ENCODE data around the gene HIVEP3. TPM values are rescaled to one million over a fixed set of nuclear protein-coding genes. Genes with fewer than 3 reads are reported as not detected.

Gene HIVEP3
- total RNA-seq, 8 experiments from 2014 or later = 3.1 to 8.0 (median 4.6) TPM

DNA sequence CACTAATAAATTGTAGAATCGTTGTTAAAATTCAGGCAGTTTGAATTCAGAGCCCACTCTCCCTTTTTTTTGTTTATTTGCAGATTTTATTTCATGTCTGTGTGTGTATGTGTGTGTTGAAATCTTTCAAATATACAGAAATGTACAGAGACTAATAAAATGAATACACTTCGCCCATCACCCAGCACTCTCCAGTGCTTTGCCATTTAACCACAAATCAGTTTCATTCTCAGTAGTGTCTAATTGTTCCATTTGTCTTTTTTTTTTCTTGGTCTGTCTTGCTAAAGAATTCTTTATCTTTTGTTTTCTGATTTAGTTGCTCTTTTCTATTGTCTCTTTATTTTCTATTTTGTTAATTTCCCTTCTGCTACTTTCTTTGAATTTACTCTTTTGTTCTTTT, 99.7 kb downstream of the HIVEP3 start:
- Histone ChIP-seq H3K4me1 (replicated peaks in 1 of 2) (peaks cover 11 to 15% of the 10 kb centered on the region in 2 donors), H3K4me3 (no peak overlapping the region), H3K27ac (no peak overlapping the region)
- 41 to 100% (median 90%) methylated on average over 1 to 2 of the region's 2 CpGs for WGBS, 10 experiments
- no peak for ATAC-seq (replicated peaks in 6 of 8)
- in situ Hi-C loops (cut with MboI; ENCODE audit: low pct_unique_long_range_greater_than_20kb in 2 of 9, low sequenced_read_pairs in 9 of 9, unreplicated experiment in 9 of 9) = no loop called here

DNA sequence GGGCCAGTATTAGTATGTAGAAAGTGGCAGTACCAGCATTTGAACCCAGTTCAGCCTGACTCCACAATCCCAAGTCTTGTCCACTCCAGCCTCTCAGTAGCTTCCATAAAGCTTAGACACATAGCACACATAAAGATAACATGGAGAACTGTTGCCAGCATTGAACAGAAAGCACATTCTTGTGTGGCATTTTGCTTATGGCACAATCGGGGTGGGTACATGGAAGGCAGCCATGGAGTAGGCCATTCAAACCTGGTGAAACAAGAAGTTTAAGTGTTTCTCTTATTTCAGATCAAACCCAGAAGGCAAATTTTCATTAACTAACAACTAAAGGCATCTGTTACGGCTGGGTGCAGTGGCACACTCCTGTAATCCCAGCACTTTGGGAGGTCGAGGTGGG, 102.7 kb downstream of the HIVEP3 start:
- 20 to 100% (median 67%) methylated on average over 1 to 3 of the region's 3 CpGs; no CpG with 5 or more reads in 3 of the 10 experiments for WGBS, 10 experiments
- H3K4me3 ChIP-seq = no peak overlapping the region
- in situ Hi-C loops (cut with MboI; ENCODE audit: low pct_unique_long_range_greater_than_20kb in 2 of 9, low sequenced_read_pairs in 9 of 9, unreplicated experiment in 9 of 9) = no loop called here
- no peak overlapping the region for H3K27ac ChIP-seq
- H3K4me1 ChIP-seq (replicated peaks in 1 of 2) = no peaks in the 10 kb centered on the region
- no peak for ATAC-seq (replicated peaks in 6 of 8)

DNA sequence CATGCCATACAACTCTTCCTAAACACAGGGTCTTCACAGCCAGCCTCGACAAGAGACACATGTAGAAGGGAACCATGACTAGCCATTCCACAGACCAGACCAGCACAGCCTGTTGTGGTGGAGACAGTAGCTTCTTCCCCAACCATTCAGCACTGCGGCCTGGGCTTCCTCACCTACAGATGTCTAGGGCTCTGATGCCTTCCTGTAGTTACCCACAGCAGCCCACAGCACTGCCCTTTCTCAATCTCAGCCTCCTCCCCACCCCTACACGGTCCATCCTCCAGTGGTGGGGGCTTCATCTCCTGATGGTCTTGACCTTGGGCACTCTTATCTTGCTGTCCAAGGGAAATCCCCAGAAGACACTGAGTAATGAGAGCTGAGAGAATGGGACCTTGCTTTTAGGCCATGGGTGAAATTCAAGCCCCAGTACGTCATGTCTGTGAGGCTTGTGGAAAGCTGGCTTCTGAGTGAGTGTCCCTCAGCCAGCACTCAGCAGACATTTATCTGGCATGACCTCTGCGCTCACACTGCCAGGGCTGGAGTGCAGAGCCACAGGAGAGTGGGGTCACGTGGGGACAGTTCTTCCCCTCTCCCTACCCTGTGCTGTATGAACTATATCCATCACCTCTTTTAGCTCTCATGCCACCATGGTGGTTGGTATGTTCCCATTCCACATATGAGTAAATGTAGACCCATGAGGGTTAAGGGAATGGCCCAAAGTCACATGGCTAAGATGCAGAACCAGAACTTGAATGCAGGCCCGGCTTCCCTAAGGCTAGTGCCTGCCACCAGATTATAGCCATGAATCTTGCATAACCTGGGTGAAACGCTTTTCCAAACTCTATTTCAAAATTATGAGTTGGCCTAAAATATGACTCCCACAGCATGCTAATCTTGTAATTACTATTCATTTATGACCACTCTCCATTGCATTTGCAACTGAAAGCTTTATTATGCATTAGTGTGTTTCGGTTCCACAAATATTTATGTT, 104.7 kb downstream of the HIVEP3 start:
- ATAC-seq (replicated peaks in 6 of 8) = peak in 2 of 8 experiments; percentile 57 to 59
- no peak overlapping the region for H3K27ac ChIP-seq
- peaks cover 0 to 7% of the 10 kb centered on the region in 2 donors for H3K4me1 ChIP-seq (replicated peaks in 1 of 2)
- 0 to 100% (median 90%) methylated on average over 1 to 8 of the region's 9 CpGs; no CpG with 5 or more reads in 2 of the 10 experiments for WGBS, 10 experiments
- no peak overlapping the region for H3K4me3 ChIP-seq
- in situ Hi-C loops (cut with MboI; ENCODE audit: low pct_unique_long_range_greater_than_20kb in 2 of 9, low sequenced_read_pairs in 9 of 9, unreplicated experiment in 9 of 9) = no loop called here

DNA sequence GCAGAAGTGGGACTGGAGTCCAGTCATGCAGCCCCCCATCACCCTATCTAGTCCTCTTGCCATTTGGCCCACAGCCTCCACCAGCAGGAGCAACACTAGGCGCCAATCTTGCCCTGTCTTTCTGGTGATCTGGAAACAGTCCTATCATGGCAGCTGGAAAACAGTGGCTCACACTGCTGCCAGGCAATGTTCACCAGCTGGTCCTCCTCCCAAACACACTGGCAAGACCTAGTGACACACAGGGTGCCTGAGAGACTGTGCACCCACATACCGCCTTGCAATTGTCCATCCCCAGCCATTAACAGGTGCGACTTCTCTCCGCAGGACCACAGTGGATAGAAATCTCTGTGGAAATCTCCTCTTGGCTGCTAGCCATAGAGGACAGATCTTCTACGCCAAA, 105.5 kb downstream of the HIVEP3 start:
- Histone ChIP-seq H3K4me1 (replicated peaks in 1 of 2) (peaks cover 0 to 7% of the 10 kb centered on the region in 2 donors), H3K27ac (no peak overlapping the region), H3K4me3 (no peak overlapping the region)
- in situ Hi-C loops (cut with MboI; ENCODE audit: low pct_unique_long_range_greater_than_20kb in 2 of 9, low sequenced_read_pairs in 9 of 9, unreplicated experiment in 9 of 9) = no loop called here
- no peak for ATAC-seq (replicated peaks in 6 of 8)
- 50 to 100% (median 100%) methylated on average over 1 to 4 of the region's 5 CpGs; no CpG with 5 or more reads in 1 of the 10 experiments for WGBS, 10 experiments

DNA sequence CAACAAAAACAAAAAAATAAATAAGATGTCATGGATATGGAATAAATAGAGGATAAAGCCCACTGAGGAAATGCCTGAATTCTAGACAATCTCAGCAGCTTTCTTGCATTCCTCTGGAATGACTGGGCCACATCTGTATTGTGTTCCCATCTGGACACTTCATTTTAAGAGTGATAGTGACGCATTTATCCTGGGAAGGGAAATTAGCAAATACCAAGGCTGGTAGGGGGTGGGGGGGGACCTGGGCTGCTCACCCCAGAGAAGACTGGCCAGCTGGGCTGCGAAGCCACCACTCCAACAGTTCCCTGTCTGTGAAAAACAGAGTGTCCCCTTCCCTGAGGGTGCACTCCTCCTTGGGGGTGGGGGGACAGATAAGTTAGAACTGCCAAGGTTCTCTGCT, 106.3 kb downstream of the HIVEP3 start:
- in situ Hi-C loops (cut with MboI; ENCODE audit: low pct_unique_long_range_greater_than_20kb in 2 of 9, low sequenced_read_pairs in 9 of 9, unreplicated experiment in 9 of 9) = no loop called here
- Histone ChIP-seq H3K4me1 (replicated peaks in 1 of 2) (peaks cover 0 to 7% of the 10 kb centered on the region in 2 donors), H3K4me3 (no peak overlapping the region), H3K27ac (no peak overlapping the region)
- ATAC-seq (replicated peaks in 6 of 8) = peak in 2 of 8 experiments; percentile 67 to 70
- WGBS, 10 experiments = 0 to 100% (median 100%) methylated on average over 1 to 2 of the region's 2 CpGs; no CpG with 5 or more reads in 6 of the 10 experiments

DNA sequence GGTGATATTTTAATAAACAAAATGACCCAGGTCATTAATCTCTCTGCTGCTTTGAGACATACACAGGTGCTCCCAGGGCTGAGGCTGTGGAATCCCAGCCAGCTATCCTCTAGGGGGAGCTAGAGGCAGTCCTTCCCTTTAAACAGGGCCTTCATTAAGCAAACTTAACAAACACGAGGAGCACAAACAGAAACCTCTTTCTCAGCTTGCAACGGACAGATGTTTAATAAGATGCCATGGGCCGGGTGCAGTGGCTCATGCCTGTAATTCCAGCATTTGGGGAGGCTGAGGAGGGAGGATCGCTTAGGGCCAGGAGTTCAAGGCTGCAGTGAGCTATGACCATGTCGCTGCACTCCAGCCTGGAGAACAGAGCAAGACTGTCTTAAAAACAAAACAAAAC, 106.7 kb downstream of the HIVEP3 start:
- ATAC-seq (replicated peaks in 6 of 8) = peak; percentile 60 to 83 (median 72)
- WGBS, 10 experiments = 0 to 100% (median 42%) methylated on average over 1 to 5 of the region's 5 CpGs
- Histone ChIP-seq H3K4me3 (no peak overlapping the region), H3K27ac (no peak overlapping the region), H3K4me1 (replicated peaks in 1 of 2) (peaks cover 3 to 7% of the 10 kb centered on the region in 2 donors)
- in situ Hi-C loops (cut with MboI; ENCODE audit: low pct_unique_long_range_greater_than_20kb in 2 of 9, low sequenced_read_pairs in 9 of 9, unreplicated experiment in 9 of 9) = no loop called here

DNA sequence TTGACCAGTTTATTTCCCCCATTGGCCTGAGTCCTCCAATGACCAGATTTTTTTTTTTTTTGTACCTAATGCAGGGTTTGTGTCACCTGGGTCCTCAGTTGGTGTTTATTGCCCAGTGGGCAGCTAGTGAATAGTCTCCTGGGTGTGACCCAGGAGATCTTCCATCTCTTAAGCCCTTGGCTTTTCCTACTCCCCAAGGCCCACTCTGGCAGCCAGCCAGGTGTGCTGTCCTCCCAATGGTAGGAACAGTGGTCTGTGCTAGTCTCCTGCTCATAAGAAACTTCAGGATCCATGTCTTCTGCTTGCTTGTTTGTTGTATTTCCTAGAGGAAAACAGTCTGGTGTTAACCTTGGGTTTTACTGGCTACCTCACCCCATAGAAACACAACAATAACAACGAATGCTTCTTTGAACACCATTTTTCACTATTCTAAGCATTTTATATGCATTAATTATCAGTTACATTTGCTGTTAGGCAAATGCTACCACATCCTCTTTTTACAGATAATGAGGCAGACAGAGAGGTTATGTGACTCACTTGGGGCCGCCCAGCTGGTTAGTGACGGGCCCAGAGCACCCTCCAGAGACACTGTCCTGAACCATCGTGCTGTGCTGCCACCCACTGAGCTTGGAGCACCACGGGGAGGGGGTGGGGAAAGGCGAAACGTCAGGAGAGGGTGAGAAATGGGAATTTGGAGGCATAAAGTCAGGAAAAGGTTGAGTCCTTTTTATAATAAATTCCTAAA, 107.5 kb downstream of the HIVEP3 start:
- Histone ChIP-seq H3K27ac (no peak overlapping the region), H3K4me1 (replicated peaks in 1 of 2) (peaks cover 7 to 10% of the 10 kb centered on the region in 2 donors), H3K4me3 (no peak overlapping the region)
- no peak for ATAC-seq (replicated peaks in 6 of 8)
- 28 to 53% (median 49%) methylated on average over 2 to 7 of the region's 7 CpGs; no CpG with 5 or more reads in 3 of the 10 experiments for WGBS, 10 experiments
- in situ Hi-C loops (cut with MboI; ENCODE audit: low pct_unique_long_range_greater_than_20kb in 2 of 9, low sequenced_read_pairs in 9 of 9, unreplicated experiment in 9 of 9) = no loop called here

DNA sequence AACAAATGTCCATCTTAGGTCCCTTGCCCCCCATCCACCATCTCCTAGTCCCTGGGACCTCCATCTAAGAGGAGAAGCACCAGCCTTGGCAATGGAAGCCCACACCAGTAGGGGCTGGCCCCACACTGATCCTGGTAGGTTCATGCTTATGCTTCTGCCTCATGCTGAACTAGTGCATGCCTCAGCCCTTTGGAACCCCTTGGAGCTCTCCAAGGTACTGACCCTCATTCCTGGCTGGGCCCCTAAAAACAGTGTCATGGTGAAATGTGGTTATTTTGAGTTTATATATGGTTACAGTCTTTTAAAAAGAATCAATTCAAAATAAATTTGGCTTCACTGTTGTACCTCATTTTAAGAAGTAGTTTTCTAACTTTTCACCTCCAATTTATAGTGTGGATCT, 108.3 kb downstream of the HIVEP3 start:
- in situ Hi-C loops (cut with MboI; ENCODE audit: low pct_unique_long_range_greater_than_20kb in 2 of 9, low sequenced_read_pairs in 9 of 9, unreplicated experiment in 9 of 9) = no loop called here
- H3K4me1 ChIP-seq (replicated peaks in 1 of 2) = peaks cover 7 to 10% of the 10 kb centered on the region in 2 donors
- no peak overlapping the region for H3K4me3 ChIP-seq
- H3K27ac ChIP-seq = no peak overlapping the region
- peak in 4 of 8 experiments; percentile 27 to 57 (median 34) for ATAC-seq (replicated peaks in 6 of 8)

DNA sequence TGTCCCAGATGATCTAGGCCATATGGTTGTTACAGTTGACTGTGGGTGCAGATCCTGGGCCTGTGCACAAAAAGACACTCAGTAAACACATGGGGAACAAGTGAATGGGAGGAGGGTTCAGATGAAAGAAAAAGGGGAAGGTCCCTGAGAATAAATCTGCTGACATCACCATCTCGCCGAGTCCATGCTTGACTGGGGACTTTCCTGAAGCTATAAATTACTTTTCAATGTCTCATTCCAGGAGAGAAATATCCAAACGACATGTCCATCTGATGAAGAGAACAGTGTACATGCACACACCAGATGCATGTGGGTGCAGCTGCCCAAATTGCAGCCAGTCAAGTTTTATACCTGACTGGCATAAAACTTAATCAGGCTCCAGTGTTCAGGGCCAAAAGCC, 109.0 kb downstream of the HIVEP3 start:
- Histone ChIP-seq H3K27ac (no peak overlapping the region), H3K4me1 (replicated peaks in 1 of 2) (peaks cover 7 to 10% of the 10 kb centered on the region in 2 donors), H3K4me3 (no peak overlapping the region)
- ATAC-seq (replicated peaks in 6 of 8) = peak in 3 of 8 experiments; percentile 54 to 65 (median 60)
- in situ Hi-C loops (cut with MboI; ENCODE audit: low pct_unique_long_range_greater_than_20kb in 2 of 9, low sequenced_read_pairs in 9 of 9, unreplicated experiment in 9 of 9) = no loop called here
- 0 to 73% (median 50%) methylated on average over 1 to 3 of the region's 3 CpGs; no CpG with 5 or more reads in 3 of the 10 experiments for WGBS, 10 experiments

DNA sequence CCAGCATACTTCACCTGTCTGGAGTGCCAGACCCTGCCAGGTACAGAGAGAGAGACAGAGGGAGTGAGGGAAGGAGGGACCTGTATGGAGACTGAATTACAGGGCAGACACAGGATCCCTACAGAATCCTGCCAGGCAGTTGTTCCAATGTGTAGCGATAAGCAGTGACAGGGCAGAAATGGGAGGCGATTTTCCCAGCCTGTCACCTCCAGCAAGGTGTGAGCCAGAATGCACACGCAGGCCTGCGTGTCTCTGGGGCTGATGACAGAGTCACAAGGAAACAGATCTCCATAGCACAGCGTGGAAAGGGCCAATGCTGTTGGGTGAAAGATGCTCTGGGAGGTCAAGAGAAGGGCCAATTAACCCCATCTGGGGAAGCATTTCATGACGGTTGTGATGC, 111.3 kb downstream of the HIVEP3 start:
- ATAC-seq (replicated peaks in 6 of 8) = peak in 2 of 8 experiments; percentile 23 to 49
- H3K4me1 ChIP-seq (replicated peaks in 1 of 2) = peaks cover 7 to 10% of the 10 kb centered on the region in 2 donors
- WGBS, 10 experiments = 50 to 100% (median 69%) methylated on average over 1 to 6 of the region's 6 CpGs; no CpG with 5 or more reads in 4 of the 10 experiments
- in situ Hi-C loops (cut with MboI; ENCODE audit: low pct_unique_long_range_greater_than_20kb in 2 of 9, low sequenced_read_pairs in 9 of 9, unreplicated experiment in 9 of 9) = no loop called here
- H3K4me3 ChIP-seq = no peak overlapping the region
- H3K27ac ChIP-seq = no peak overlapping the region

DNA sequence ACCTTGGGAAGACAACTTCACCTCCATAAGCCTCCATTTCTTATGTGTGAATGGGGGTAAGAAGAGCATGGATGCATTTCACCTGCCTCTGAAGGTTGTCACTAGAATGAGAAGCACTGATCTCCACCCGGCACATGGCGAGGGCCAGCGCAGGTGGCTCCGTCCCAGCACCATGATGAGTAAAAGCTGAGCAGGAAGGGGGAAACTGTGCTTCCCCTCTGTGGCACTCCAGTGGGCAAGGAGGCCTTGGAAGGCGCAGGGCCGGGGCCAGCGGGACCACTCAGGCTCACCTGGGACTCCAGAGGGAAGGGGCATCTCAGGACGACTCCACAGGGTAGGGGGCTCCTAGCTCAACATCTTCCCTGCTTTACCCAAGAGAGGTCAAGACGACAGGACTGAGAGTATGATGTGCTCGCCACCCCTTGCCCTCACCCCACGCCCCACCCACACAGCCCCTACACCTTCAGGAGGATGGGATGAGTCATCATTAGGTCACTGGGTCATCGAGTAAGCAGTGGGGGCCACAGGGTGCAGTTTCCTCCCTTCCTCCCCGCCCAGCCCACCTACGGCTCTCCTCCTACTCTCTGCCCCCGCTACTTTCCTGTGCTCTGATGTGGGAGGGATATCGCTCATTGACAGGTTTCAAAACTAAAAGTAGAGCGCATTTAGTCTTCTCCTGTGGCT, 112.1 kb downstream of the HIVEP3 start:
- ATAC-seq (replicated peaks in 6 of 8) = peak in 5 of 8 experiments; percentile 32 to 62 (median 39)
- Histone ChIP-seq H3K4me1 (replicated peaks in 1 of 2) (peaks cover 7 to 10% of the 10 kb centered on the region in 2 donors), H3K4me3 (no peak overlapping the region), H3K27ac (no peak overlapping the region)
- in situ Hi-C loops (cut with MboI; ENCODE audit: low pct_unique_long_range_greater_than_20kb in 2 of 9, low sequenced_read_pairs in 9 of 9, unreplicated experiment in 9 of 9) = no loop called here
- 76 to 100% (median 86%) methylated on average over 1 to 7 of the region's 17 CpGs; no CpG with 5 or more reads in 2 of the 10 experiments for WGBS, 10 experiments

DNA sequence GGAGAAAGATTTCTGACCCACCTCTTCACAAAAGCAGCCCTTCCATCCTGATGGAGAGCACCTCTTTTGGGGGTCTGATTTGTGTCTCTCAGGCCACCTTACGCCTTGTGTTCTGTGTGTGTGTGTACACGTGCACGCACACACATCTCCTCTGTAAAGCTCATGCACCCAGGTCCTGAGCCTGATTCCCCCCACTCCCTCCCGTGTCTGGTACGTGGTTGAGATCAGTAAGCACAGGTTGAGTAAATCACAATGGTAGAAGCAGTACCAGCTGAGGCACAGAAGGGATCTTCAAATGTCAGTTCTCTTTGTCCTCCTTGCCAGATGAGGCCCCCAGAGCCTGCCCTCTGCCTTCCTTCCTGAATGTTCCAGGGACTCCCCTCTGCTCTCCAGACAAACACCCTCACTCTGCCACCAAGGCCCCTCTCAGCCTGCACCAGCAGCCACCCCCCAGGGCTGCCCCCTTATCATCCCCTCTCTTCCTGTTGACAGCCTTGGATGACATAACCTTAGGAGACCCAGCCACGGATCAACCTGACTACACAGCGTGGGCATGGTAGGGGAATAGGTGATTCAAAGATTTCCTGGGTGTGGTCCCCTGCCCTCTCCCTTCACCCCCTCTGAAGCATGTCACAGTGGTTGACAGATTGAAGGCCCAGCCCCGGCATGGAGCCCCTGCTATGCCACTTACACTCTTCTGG, 112.8 kb downstream of the HIVEP3 start:
- in situ Hi-C loops (cut with MboI; ENCODE audit: low pct_unique_long_range_greater_than_20kb in 2 of 9, low sequenced_read_pairs in 9 of 9, unreplicated experiment in 9 of 9) = no loop called here
- Histone ChIP-seq H3K4me3 (no peak overlapping the region), H3K4me1 (replicated peaks in 1 of 2) (peaks cover 7 to 10% of the 10 kb centered on the region in 2 donors), H3K27ac (no peak overlapping the region)
- 89 to 100% (median 94%) methylated on average over 1 to 6 of the region's 8 CpGs; no CpG with 5 or more reads in 4 of the 10 experiments for WGBS, 10 experiments
- no peak for ATAC-seq (replicated peaks in 6 of 8)
